Neural cell (in vitro differentiated cells): ENCODE measurements around the gene ANO3. TPM values are rescaled to one million over a fixed set of nuclear protein-coding genes. Genes with fewer than 3 reads are reported as not detected.

Source experiments
- H2AFZ ChIP-seq: fragments of 200-600, 300-800 bp; sonication (generic), shearing (Covaris generic); 2 replicates; pipeline ENCODE4 v1.6.0; 2014; ENCODE audit warnings: low read depth, mild to moderate bottlenecking, antibody characterized with exemption, low read length, moderate library complexity
- H3F3A ChIP-seq: fragments of 200-600 bp; shearing (Covaris generic); 2 replicates; pipeline ENCODE4 v1.6.1; 2016; ENCODE audit warnings: mild to moderate bottlenecking, moderate library complexity, mixed read lengths, antibody characterized with exemption, low read length; ENCODE audit not compliant: insufficient read depth, poor library complexity, severe bottlenecking
- H3K27ac ChIP-seq: fragments of 200-600, 300-800 bp; sonication (generic), shearing (Covaris generic); 2 replicates; pipeline ENCODE4 v1.5.1; 2014; ENCODE audit warnings: mild to moderate bottlenecking, low read length, moderate library complexity
- H3K27me3 ChIP-seq: fragments of 300-800, 200-600 bp; sonication (generic), shearing (Covaris generic); 2 replicates; pipeline ENCODE4 v1.6.0; 2014; ENCODE audit warnings: mild to moderate bottlenecking, low read depth, low read length, moderate library complexity; ENCODE audit not compliant: insufficient read depth
- H3K36me3 ChIP-seq: fragments of 300-800, 200-600 bp; sonication (generic), shearing (Covaris generic); 2 replicates; pipeline ENCODE4 v1.5.1; 2014; ENCODE audit warnings: mild to moderate bottlenecking, antibody characterized with exemption, low read length, moderate library complexity; ENCODE audit not compliant: insufficient read depth
- H3K4me2 ChIP-seq: fragments of 300-800, 200-600 bp; sonication (generic), shearing (Covaris generic); 2 replicates; pipeline ENCODE4 v1.6.0; 2014; ENCODE audit warnings: mild to moderate bottlenecking, low read length
- H3K4me3 ChIP-seq: fragments of 300-800, 200-600 bp; sonication (generic), shearing (Covaris generic); 2 replicates; pipeline ENCODE4 v1.5.1; 2014; ENCODE audit warnings: mild to moderate bottlenecking, low read length, moderate library complexity
- H3K79me2 ChIP-seq: fragments of 200-600 bp; shearing (Covaris generic); replicated peaks from 2 replicates; pipeline ENCODE4 v1.6.0; 2014; ENCODE audit warnings: mild to moderate bottlenecking, low read length, moderate library complexity; ENCODE audit not compliant: insufficient read depth
- H3K9ac ChIP-seq: fragments of 300-800, 200-600 bp; sonication (generic), shearing (Covaris generic); 2 replicates; pipeline ENCODE4 v1.6.1; 2016; ENCODE audit warnings: mild to moderate bottlenecking, low read length, mixed read lengths
- H3K9me2 ChIP-seq: fragments of 200-600 bp; shearing (Covaris generic); 2 replicates; pipeline ENCODE4 v1.6.1; 2016; ENCODE audit warnings: mild to moderate bottlenecking, low read length, mixed read lengths; ENCODE audit not compliant: insufficient read depth
- H3K9me3 ChIP-seq: fragments of 200-600, 300-800 bp; sonication (generic), shearing (Covaris generic); 2 replicates; pipeline ENCODE4 v1.6.1; 2016; ENCODE audit warnings: mild to moderate bottlenecking, mixed run types, low read length, moderate library complexity, mixed read lengths
- H4K20me1 ChIP-seq: fragments of 200-600 bp; shearing (Covaris generic); 2 replicates; pipeline ENCODE4 v1.6.1; 2016; ENCODE audit warnings: mild to moderate bottlenecking, mixed run types; ENCODE audit not compliant: insufficient read depth
- CTCF ChIP-seq: fragments of 450-650 bp; IDR thresholded peaks from 2 replicates; pipeline ENCODE4 v1.5.1; 2014; ENCODE audit warnings: antibody characterized with exemption, mild to moderate bottlenecking, moderate library complexity; ENCODE audit not compliant: poor library complexity, severe bottlenecking
- EP300 ChIP-seq: fragments of 450-650 bp; conservative IDR thresholded peaks from 2 replicates; pipeline ENCODE4 v1.6.1; 2014; ENCODE audit warnings: antibody characterized with exemption, mild to moderate bottlenecking, moderate library complexity; ENCODE audit not compliant: poor library complexity, severe bottlenecking
- EZH2 ChIP-seq: fragments of 200-600, 300-800 bp; shearing (Covaris generic), sonication (generic); IDR thresholded peaks from 2 replicates; pipeline ENCODE4 v1.6.1; 2014; ENCODE audit warnings: antibody characterized with exemption, low read length, borderline replicate concordance, mild to moderate bottlenecking; ENCODE audit not compliant: insufficient read depth, poor library complexity, severe bottlenecking
- MXI1 ChIP-seq: fragments of 450-650 bp; conservative IDR thresholded peaks from 2 replicates; pipeline ENCODE4 v1.6.1; 2014; ENCODE audit warnings: antibody characterized with exemption, mild to moderate bottlenecking; ENCODE audit not compliant: poor library complexity, severe bottlenecking
- POLR2AphosphoS5 ChIP-seq: IDR thresholded peaks from 2 replicates; pipeline ENCODE4 v1.6.1; 2012
- RAD21 ChIP-seq: fragments of 450-650 bp; conservative IDR thresholded peaks from 2 replicates; pipeline ENCODE4 v1.6.1; 2014; ENCODE audit warnings: antibody characterized with exemption, mild to moderate bottlenecking, moderate library complexity
- REST ChIP-seq: IDR thresholded peaks from 2 replicates; pipeline ENCODE4 v1.6.1; 2012; ENCODE audit warnings: borderline replicate concordance
- SMC3 ChIP-seq: fragments of 450-650 bp; conservative IDR thresholded peaks from 2 replicates; pipeline ENCODE4 v1.6.1; 2014; ENCODE audit warnings: antibody characterized with exemption, mild to moderate bottlenecking, moderate library complexity; ENCODE audit not compliant: poor library complexity
- TAF1 ChIP-seq: IDR thresholded peaks from 2 replicates; pipeline ENCODE4 v1.6.1; 2012; ENCODE audit warnings: low read depth
- polyA plus RNA-seq: library from polyadenylated mRNA; depleted of rRNA; stranded (reverse); fragments of >200 nt; gene quantifications from 2 replicates; pipeline ENCODE4 v1.2.3, GENCODE V29; 2014

The ANO3 gene
- polyA plus RNA-seq, 1 donor from 2014 or later: not detected

- H3K4me2 ChIP-seq: no peak overlapping the region
- H2AFZ ChIP-seq: no peak overlapping the region
- H3K4me3 ChIP-seq: no peak overlapping the region
- no peaks in the 10 kb centered on the region for H3K36me3 ChIP-seq
- H3K27ac ChIP-seq: no peak overlapping the region
- no peaks in the 10 kb centered on the region for H3K9me2 ChIP-seq
- no peak overlapping the region for H3K9ac ChIP-seq
- H3K27me3 ChIP-seq: no peaks in the 10 kb centered on the region
- H3F3A ChIP-seq: no peaks in the 10 kb centered on the region
- H3K9me3 ChIP-seq: no peaks in the 10 kb centered on the region
- no peak for TF ChIP-seq POLR2AphosphoS5
- TF ChIP-seq EP300: no peak
- no peak for TF ChIP-seq MXI1
- TF ChIP-seq RAD21: no peak
- no peak for TF ChIP-seq EZH2
- TF ChIP-seq SMC3: no peak
- TF ChIP-seq CTCF: no peak
- H3K79me2 ChIP-seq: no peaks in the 10 kb centered on the region
- no peaks in the 10 kb centered on the region for H4K20me1 ChIP-seq
These were observed 276.7 kb downstream of the ANO3 start for GRCh38 chr11:26608507-26609146.

GRCh38 chr11:26613759-26614158 is 281.8 kb downstream of the ANO3 start:
- Histone ChIP-seq H3K9me2 (no peaks in the 10 kb centered on the region), H3K9ac (no peak overlapping the region), H3K4me3 (no peak overlapping the region), H3K9me3 (no peaks in the 10 kb centered on the region), H3K4me2 (no peak overlapping the region), H3F3A (no peaks in the 10 kb centered on the region), H3K36me3 (no peaks in the 10 kb centered on the region), H3K27ac (no peak overlapping the region), H3K79me2 (no peaks in the 10 kb centered on the region), H3K27me3 (no peaks in the 10 kb centered on the region), H2AFZ (no peak overlapping the region), H4K20me1 (no peaks in the 10 kb centered on the region)
- TF ChIP-seq SMC3: no peak
- no peak for TF ChIP-seq REST
- no peak for TF ChIP-seq CTCF
- no peak for TF ChIP-seq TAF1
- no peak for TF ChIP-seq RAD21
- no peak for TF ChIP-seq EZH2
- TF ChIP-seq EP300: no peak
- no peak for TF ChIP-seq MXI1
- no peak for TF ChIP-seq POLR2AphosphoS5
